Gastroesophageal sphincter (tissue), 3 donors: ENCODE results near the gene LSAMP.

ENCODE experiments used
- EP300 ChIP-seq: sonication (generic); formaldehyde crosslinking; IDR thresholded peaks from one replicate; pipeline ENCODE4 v1.6.1; 2017; ENCODE audit warnings: antibody characterized with exemption, mild to moderate bottlenecking
- POLR2A ChIP-seq, 2 donors: fragments of 450-650 bp; IDR thresholded peaks; one replicate each; pipeline ENCODE4 v1.6.1; 2017; ENCODE audit warnings: antibody characterized with exemption in 2 of 2, mild to moderate bottlenecking in 2 of 2, moderate library complexity in 1 of 2
- TF ChIP-seq, protein P1 (sequence below), 4 experiments: fragments of 200-600 bp in 2 of 4; fragments of 450-650 bp in 2 of 4; sonication (generic) in 1 of 4; IDR thresholded peaks; one replicate each; pipeline ENCODE4 v1.5.1; 2017 to 2019; ENCODE audit warnings: antibody characterized with exemption in 4 of 4, mild to moderate bottlenecking in 2 of 4, moderate library complexity in 2 of 4

DNA sequence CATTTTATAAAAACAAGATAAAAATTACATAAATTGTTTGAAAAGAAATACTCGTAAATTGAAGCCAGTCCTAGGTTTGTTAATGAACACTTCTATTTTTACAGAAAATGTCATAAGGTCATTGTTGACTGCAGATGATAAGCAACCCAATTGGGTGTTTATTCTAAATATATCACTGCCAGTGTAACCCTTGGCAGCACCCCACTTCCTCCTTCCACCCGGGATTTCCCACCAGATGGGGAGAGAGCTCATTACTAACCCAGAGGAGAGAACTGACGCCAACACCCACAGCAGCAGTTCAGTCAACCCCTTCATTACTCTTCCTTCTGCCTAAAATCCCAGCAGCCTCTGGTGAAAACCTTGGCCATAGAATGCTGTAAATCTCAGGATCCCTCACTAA is 514.4 kb downstream of the LSAMP start:
- no peak for TF ChIP-seq EP300
- no peak for TF ChIP-seq POLR2A (IDR thresholded peaks at IDR 0.05)
- TF ChIP-seq, protein P1, sequence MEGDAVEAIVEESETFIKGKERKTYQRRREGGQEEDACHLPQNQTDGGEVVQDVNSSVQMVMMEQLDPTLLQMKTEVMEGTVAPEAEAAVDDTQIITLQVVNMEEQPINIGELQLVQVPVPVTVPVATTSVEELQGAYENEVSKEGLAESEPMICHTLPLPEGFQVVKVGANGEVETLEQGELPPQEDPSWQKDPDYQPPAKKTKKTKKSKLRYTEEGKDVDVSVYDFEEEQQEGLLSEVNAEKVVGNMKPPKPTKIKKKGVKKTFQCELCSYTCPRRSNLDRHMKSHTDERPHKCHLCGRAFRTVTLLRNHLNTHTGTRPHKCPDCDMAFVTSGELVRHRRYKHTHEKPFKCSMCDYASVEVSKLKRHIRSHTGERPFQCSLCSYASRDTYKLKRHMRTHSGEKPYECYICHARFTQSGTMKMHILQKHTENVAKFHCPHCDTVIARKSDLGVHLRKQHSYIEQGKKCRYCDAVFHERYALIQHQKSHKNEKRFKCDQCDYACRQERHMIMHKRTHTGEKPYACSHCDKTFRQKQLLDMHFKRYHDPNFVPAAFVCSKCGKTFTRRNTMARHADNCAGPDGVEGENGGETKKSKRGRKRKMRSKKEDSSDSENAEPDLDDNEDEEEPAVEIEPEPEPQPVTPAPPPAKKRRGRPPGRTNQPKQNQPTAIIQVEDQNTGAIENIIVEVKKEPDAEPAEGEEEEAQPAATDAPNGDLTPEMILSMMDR (IDR thresholded peaks at IDR 0.05), result no peak
